NT2/D1 (cell line): ENCODE data around the gene BCAS4.

Source experiments
- DNase-seq: peaks from one replicate; pipeline ENCODE4 v3.0.0-alpha.2; 2011; ENCODE audit warnings: low read depth, low spot score
- H3K27me3 ChIP-seq: 2 replicates; pipeline ENCODE4 v1.6.0; 2011; ENCODE audit warnings: mild to moderate bottlenecking; ENCODE audit not compliant: insufficient read length, insufficient read depth
- H3K36me3 ChIP-seq: 2 replicates; pipeline ENCODE4 v1.6.1; 2011; ENCODE audit warnings: mild to moderate bottlenecking, low read length, mixed read lengths; ENCODE audit not compliant: insufficient read depth, insufficient read length
- H3K4me1 ChIP-seq: 2 replicates; pipeline ENCODE4 v1.5.1; 2011; ENCODE audit not compliant: insufficient read depth, insufficient read length
- H3K4me3 ChIP-seq: 2 replicates; pipeline ENCODE4 v1.5.1; 2011; ENCODE audit warnings: low read depth; ENCODE audit not compliant: insufficient read length
- H3K9ac ChIP-seq: 2 replicates; pipeline ENCODE4 v1.6.0; 2011; ENCODE audit warnings: low read depth; ENCODE audit not compliant: insufficient read length
- H3K9me3 ChIP-seq: 2 replicates; pipeline ENCODE4 v1.5.1; 2011; ENCODE audit warnings: mild to moderate bottlenecking, low read length; ENCODE audit not compliant: insufficient read depth
- SUZ12 ChIP-seq: IDR thresholded peaks from 2 replicates; pipeline ENCODE4 v1.6.1; 2011; ENCODE audit not compliant: insufficient read length, insufficient read depth; ENCODE audit errors: extremely low read depth
- YY1 ChIP-seq: IDR thresholded peaks from 2 replicates; pipeline ENCODE4 v1.6.1; 2011; ENCODE audit not compliant: insufficient read length, insufficient read depth
- ZNF274 ChIP-seq: IDR thresholded peaks from 2 replicates; pipeline ENCODE4 v1.6.1; 2011; ENCODE audit warnings: mild to moderate bottlenecking, low read depth, low read length

The BCAS4 gene

GRCh38 chr20:50916257-50916656, 121.4 kb downstream of the BCAS4 start:
- Histone ChIP-seq H3K36me3 (peaks cover 57% of the 10 kb centered on the region), H3K9me3 (no peaks in the 10 kb centered on the region), H3K27me3 (no peaks in the 10 kb centered on the region), H3K9ac (no peak overlapping the region), H3K4me1 (no peaks in the 10 kb centered on the region), H3K4me3 (no peak overlapping the region)
- no peak for TF ChIP-seq YY1
- no peak for TF ChIP-seq ZNF274
- TF ChIP-seq SUZ12: no peak
- DNase-seq: no peak

GRCh38 chr20:50916934-50917333, 122.1 kb downstream of the BCAS4 start:
- Histone ChIP-seq H3K9ac (no peak overlapping the region), H3K4me3 (no peak overlapping the region), H3K36me3 (peaks cover 57% of the 10 kb centered on the region), H3K9me3 (no peaks in the 10 kb centered on the region), H3K4me1 (no peaks in the 10 kb centered on the region), H3K27me3 (no peaks in the 10 kb centered on the region)
- TF ChIP-seq SUZ12 (no peak), YY1 (no peak), ZNF274 (no peak)
- no peak for DNase-seq

GRCh38 chr20:50918403-50918802, 123.5 kb downstream of the BCAS4 start:
- H3K36me3 ChIP-seq: peaks cover 67% of the 10 kb centered on the region

GRCh38 chr20:50919567-50919966, 124.7 kb downstream of the BCAS4 start:
- Histone ChIP-seq H3K4me3 (no peak overlapping the region), H3K9ac (no peak overlapping the region), H3K9me3 (no peaks in the 10 kb centered on the region), H3K4me1 (no peaks in the 10 kb centered on the region), H3K27me3 (no peaks in the 10 kb centered on the region), H3K36me3 (peaks cover 68% of the 10 kb centered on the region)
- DNase-seq: no peak
- TF ChIP-seq SUZ12: no peak
- no peak for TF ChIP-seq ZNF274
- no peak for TF ChIP-seq YY1

More at GRCh38 chr20:50918403-50918802, 123.5 kb downstream of the BCAS4 start:
- Histone ChIP-seq H3K27me3 (no peaks in the 10 kb centered on the region), H3K4me3 (no peak overlapping the region), H3K9ac (no peak overlapping the region), H3K4me1 (no peaks in the 10 kb centered on the region), H3K9me3 (no peaks in the 10 kb centered on the region)
- TF ChIP-seq SUZ12 (no peak), ZNF274 (no peak)
- DNase-seq: no peak

- H3K9me3 ChIP-seq: no peaks in the 10 kb centered on the region
- no peak overlapping the region for H3K9ac ChIP-seq
- TF ChIP-seq YY1 (no peak), ZNF274 (no peak), SUZ12 (no peak)
- no peak overlapping the region for H3K4me3 ChIP-seq
- no peaks in the 10 kb centered on the region for H3K27me3 ChIP-seq
- peaks cover 80% of the 10 kb centered on the region for H3K36me3 ChIP-seq
- DNase-seq: no peak
- no peaks in the 10 kb centered on the region for H3K4me1 ChIP-seq
Measured at GRCh38 chr20:50920997-50921396, 126.1 kb downstream of the BCAS4 start.

- Histone ChIP-seq H3K4me1 (no peaks in the 10 kb centered on the region), H3K36me3 (peaks cover 79% of the 10 kb centered on the region), H3K9me3 (no peaks in the 10 kb centered on the region), H3K27me3 (no peaks in the 10 kb centered on the region), H3K4me3 (no peak overlapping the region), H3K9ac (no peak overlapping the region)
- TF ChIP-seq YY1 (no peak), ZNF274 (no peak), SUZ12 (no peak)
- no peak for DNase-seq
Measured at GRCh38 chr20:50921803-50922501, 127.1 kb downstream of the BCAS4 start.

GRCh38 chr20:50924261-50924920, 129.5 kb downstream of the BCAS4 start:
- Histone ChIP-seq H3K4me1 (peaks cover 3% of the 10 kb centered on the region), H3K4me3 (no peak overlapping the region), H3K36me3 (peaks cover 88% of the 10 kb centered on the region), H3K9me3 (peaks cover 10% of the 10 kb centered on the region; the same call in 1 of the 2 replicates), H3K27me3 (no peaks in the 10 kb centered on the region), H3K9ac (no peak overlapping the region)
- DNase-seq: no peak
- TF ChIP-seq YY1 (no peak), SUZ12 (no peak), ZNF274 (no peak)
